ENCODE measurements around the gene SP3.
A peak's percentile ranks its signal among the peaks of the same experiment; 100 is the strongest.

SP3 gene

GRCh38 chr2:173964565-173965371 is 405 bp downstream of the SP3 start:
- DNase-seq = peak; percentile 87

- peak; percentile 94 for DNase-seq
These were observed 1.2 kb downstream of the SP3 start for GRCh38 chr2:173963817-173964564.

GRCh38 chr2:173963323-173963816 is 1.8 kb downstream of the SP3 start:
- peak; percentile 81 for DNase-seq

GRCh38 chr2:173962583-173963110 is 2.5 kb downstream of the SP3 start:
- peak; percentile 57 for DNase-seq

- peak; percentile 18 for DNase-seq
These were observed 3.1 kb downstream of the SP3 start for GRCh38 chr2:173962031-173962430.

- no peak for DNase-seq
These were observed 3.8 kb downstream of the SP3 start for GRCh38 chr2:173961346-173961705.

GRCh38 chr2:173959909-173960308 is 5.3 kb downstream of the SP3 start:
- no peak for DNase-seq

GRCh38 chr2:173959358-173959884 is 5.8 kb downstream of the SP3 start:
- no peak for DNase-seq

GRCh38 chr2:173958198-173958846 is 6.9 kb downstream of the SP3 start:
- DNase-seq = no peak

GRCh38 chr2:173957517-173957916 is 7.7 kb downstream of the SP3 start:
- DNase-seq = no peak

GRCh38 chr2:173956454-173956853 is 8.7 kb downstream of the SP3 start:
- DNase-seq = no peak

- no peak for DNase-seq
These were observed 9.3 kb downstream of the SP3 start for GRCh38 chr2:173955867-173956266.

- DNase-seq = no peak
These were observed 10.2 kb downstream of the SP3 start for GRCh38 chr2:173955004-173955403.

GRCh38 chr2:173953047-173953424 is 12.1 kb downstream of the SP3 start:
- DNase-seq = no peak

GRCh38 chr2:173952267-173953046 is 12.7 kb downstream of the SP3 start:
- no peak for DNase-seq

- DNase-seq = no peak
These were observed 16.3 kb downstream of the SP3 start for GRCh38 chr2:173948842-173949241.

GRCh38 chr2:173948198-173948597 is 17.0 kb downstream of the SP3 start:
- no peak for DNase-seq

- no peak for DNase-seq
These were observed 18.0 kb downstream of the SP3 start for GRCh38 chr2:173947131-173947530.

GRCh38 chr2:173943738-173944137 is 21.4 kb downstream of the SP3 start:
- DNase-seq = no peak

GRCh38 chr2:173942861-173943523 is 22.2 kb downstream of the SP3 start:
- no peak for DNase-seq

GRCh38 chr2:173941567-173941966 is 23.6 kb downstream of the SP3 start:
- no peak for DNase-seq
